Kidney (tissue), 14 donors: ENCODE results near the gene TNFAIP2. TPM values are rescaled to one million over a fixed set of nuclear protein-coding genes. Genes with fewer than 3 reads are reported as not detected.

Source experiments
- DNase-seq, 5 donors: peaks; one replicate each; pipeline ENCODE4 v3.0.0-alpha.2; 2013 to 2020
- FAIRE-seq: peaks from 2 replicates; lab custom pipeline; 2012; peaks lifted over from hg19 to GRCh38; lab: Jason Lieb, UNC
- H3K27ac ChIP-seq, 2 donors: one replicate each; pipeline ENCODE4 v1.7.0; 2013; ENCODE audit warnings: low read depth in 2 of 2, low read length in 2 of 2, inconsistent platforms in 1 of 2
- H3K27me3 ChIP-seq: one replicate; pipeline ENCODE4 v1.7.1; 2013; ENCODE audit warnings: low read length, inconsistent platforms; ENCODE audit not compliant: control insufficient read depth, insufficient read depth
- H3K36me3 ChIP-seq, 3 donors: one replicate each; pipeline versions ENCODE4 v1.7.0 to v1.7.1; 2013; ENCODE audit warnings: low read length in 3 of 3, control low read depth in 1 of 3, inconsistent platforms in 1 of 3; ENCODE audit not compliant: insufficient read depth in 3 of 3, control insufficient read depth in 2 of 3
- H3K4me1 ChIP-seq, 3 donors: one replicate each; pipeline versions ENCODE4 v1.7.0 to v1.7.1; 2013; ENCODE audit warnings: low read length in 3 of 3, inconsistent platforms in 1 of 3, low read depth in 1 of 3; ENCODE audit not compliant: control insufficient read depth in 2 of 3, insufficient read depth in 2 of 3
- H3K4me3 ChIP-seq, 3 donors: one replicate each; pipeline versions ENCODE4 v1.7.0 to v1.8.1; 2013; ENCODE audit warnings: low read length in 3 of 3, control low read depth in 1 of 3, inconsistent platforms in 1 of 3
- H3K9ac ChIP-seq, 3 donors: one replicate each; pipeline versions ENCODE4 v1.7.0 to v1.7.1; 2013; ENCODE audit warnings: low read length in 3 of 3, control low read depth in 1 of 3, inconsistent platforms in 1 of 3
- H3K9me3 ChIP-seq, 3 donors: one replicate each; pipeline versions ENCODE4 v1.7.0 to v1.7.1; 2013; ENCODE audit warnings: low read length in 3 of 3, control low read depth in 1 of 3, inconsistent platforms in 1 of 3; ENCODE audit not compliant: control insufficient read depth in 2 of 3, insufficient read depth in 1 of 3
- CTCF ChIP-seq: IDR thresholded peaks from 3 replicates; pipeline ENCODE4 v1.5.1; 2012; ENCODE audit warnings: mild to moderate bottlenecking, moderate library complexity, borderline replicate concordance; ENCODE audit not compliant: insufficient read depth; ENCODE audit errors: extremely low read depth
- intact Hi-C: fragments of 100-400 bp; cut with DNase I; formaldehyde crosslinking; loops from one replicate; pipeline ENCODE4 v1.11.1; 2022
- polyA plus RNA-seq: library from polyadenylated mRNA; stranded (reverse); fragments of 350-450 nt; fragmentation: Illumina TruSeq; extraction: RNeasy Lipid Tissue Mini Kit (QIAGEN cat#74804); gene quantifications from one replicate; pipeline ENCODE4 v1.2.3, GENCODE V29; 2014; ENCODE audit warnings: low read depth, low replicate concordance; ENCODE audit not compliant: insufficient read depth
- total RNA-seq: library from RNA; stranded (reverse); fragmentation: NEBNext Ultra II Directional; extraction: Animal tissue kit (Norgen Biotek cat#: 25700); gene quantifications from one replicate; pipeline ENCODE4 v1.2.1, GENCODE V29; 2021
- donor health status: control.
- donor health status: control.
- donor health status: control.
- donor health status: control.
- donor health status: control.
- donor health status: DM: yes; HTN: yes; CAD: no.
- donor health status: Normal renal cell carcinoma (clear cell type).

Gene TNFAIP2
- total and polyA plus RNA-seq, 2 donors from 2014 or later: 42.9 to 301 TPM

- intact Hi-C loops: no loop called here
- Histone ChIP-seq H3K27me3 (no peaks in the 10 kb centered on the region), H3K9ac (peak overlapping the region in 1 of 3 donors; percentile 55), H3K36me3 (no peaks in the 10 kb centered on the region), H3K4me3 (peak overlapping the region in 1 of 3 donors; percentile 55), H3K27ac (peak overlapping the region; percentile 63 to 92), H3K9me3 (no peaks in the 10 kb centered on the region), H3K4me1 (peaks cover 0 to 56% (median 15%) of the 10 kb centered on the region in 3 donors)
- DNase-seq (peak in 4 of 5 donors; percentile 50 to 91 (median 72)), FAIRE-seq (no peak)
- TF ChIP-seq CTCF: peak; percentile 42
These were observed 606 bp downstream of the TNFAIP2 start for GRCh38 chr14:103123634-103124500.

- TF ChIP-seq CTCF: no peak
- Histone ChIP-seq H3K4me3 (peak overlapping the region in 1 of 3 donors; percentile 55), H3K9ac (peak overlapping the region in 1 of 3 donors; percentile 55), H3K9me3 (no peaks in the 10 kb centered on the region), H3K27me3 (no peaks in the 10 kb centered on the region), H3K4me1 (peaks cover 0 to 60% (median 15%) of the 10 kb centered on the region in 3 donors), H3K36me3 (no peaks in the 10 kb centered on the region), H3K27ac (no peak overlapping the region)
- peak in 2 of 5 donors; percentile 63 to 78 for DNase-seq
- intact Hi-C loops: no loop called here
- no peak for FAIRE-seq
These were observed 1.3 kb downstream of the TNFAIP2 start for GRCh38 chr14:103124501-103125001.

GRCh38 chr14:103125098-103126070 is 2.1 kb downstream of the TNFAIP2 start:
- Histone ChIP-seq H3K9me3 (no peaks in the 10 kb centered on the region), H3K9ac (no peak overlapping the region), H3K27ac (no peak overlapping the region), H3K4me1 (peaks cover 0 to 68% (median 16%) of the 10 kb centered on the region in 3 donors), H3K4me3 (no peak overlapping the region), H3K36me3 (no peaks in the 10 kb centered on the region), H3K27me3 (no peaks in the 10 kb centered on the region)
- FAIRE-seq (no peak), DNase-seq (peak in 2 of 5 donors; percentile 48 to 60)
- TF ChIP-seq CTCF: no peak
- intact Hi-C loops: no loop called here
